ENCODE data around the gene SHISA2.
A peak's percentile ranks its signal among the peaks of the same experiment; 100 is the strongest.

Gene SHISA2

GRCh38 chr13:26021516-26021915, 30.3 kb downstream of the SHISA2 start:
- H3K27ac ChIP-seq (ENCODE audit: insufficient read depth, low read length, poor library complexity, severe bottlenecking) = no peak overlapping the region

GRCh38 chr13:26020891-26021290, 30.9 kb downstream of the SHISA2 start:
- DNase-seq = no peak
- Histone ChIP-seq H3K27ac (ENCODE audit: insufficient read depth, low read length, poor library complexity, severe bottlenecking) (no peak overlapping the region), H3K4me1 (ENCODE audit: control insufficient read depth, insufficient read depth, low read length, poor library complexity, severe bottlenecking) (no peaks in the 10 kb centered on the region)

More at GRCh38 chr13:26021516-26021915, 30.3 kb downstream of the SHISA2 start:
- Histone ChIP-seq H3K4me3 (ENCODE audit: insufficient read depth, low read depth, low read length, poor library complexity, severe bottlenecking) (no peak overlapping the region), H3K27me3 (replicated peaks; ENCODE audit: control insufficient read depth, insufficient read depth, low read length, poor library complexity, severe bottlenecking) (no peaks in the 10 kb centered on the region), H3K9me3 (ENCODE audit: control insufficient read depth, low read length) (no peaks in the 10 kb centered on the region), H3K4me1 (ENCODE audit: control insufficient read depth, insufficient read depth, low read length, poor library complexity, severe bottlenecking) (no peaks in the 10 kb centered on the region), H3K36me3 (ENCODE audit: control insufficient read depth, insufficient read depth, low read length) (no peaks in the 10 kb centered on the region)
- no peak for DNase-seq

GRCh38 chr13:26019881-26020870, 31.6 kb downstream of the SHISA2 start:
- DNase-seq = no peak
- Histone ChIP-seq H3K27ac (ENCODE audit: insufficient read depth, low read length, poor library complexity, severe bottlenecking) (no peak overlapping the region), H3K4me3 (ENCODE audit: insufficient read depth, low read depth, low read length, poor library complexity, severe bottlenecking) (no peak overlapping the region), H3K4me1 (ENCODE audit: control insufficient read depth, insufficient read depth, low read length, poor library complexity, severe bottlenecking) (no peaks in the 10 kb centered on the region), H3K9me3 (ENCODE audit: control insufficient read depth, low read length) (no peaks in the 10 kb centered on the region), H3K27me3 (replicated peaks; ENCODE audit: control insufficient read depth, insufficient read depth, low read length, poor library complexity, severe bottlenecking) (no peaks in the 10 kb centered on the region), H3K36me3 (ENCODE audit: control insufficient read depth, insufficient read depth, low read length) (no peaks in the 10 kb centered on the region)

More at GRCh38 chr13:26020891-26021290, 30.9 kb downstream of the SHISA2 start:
- Histone ChIP-seq H3K27me3 (replicated peaks; ENCODE audit: control insufficient read depth, insufficient read depth, low read length, poor library complexity, severe bottlenecking) (no peaks in the 10 kb centered on the region), H3K4me3 (ENCODE audit: insufficient read depth, low read depth, low read length, poor library complexity, severe bottlenecking) (no peak overlapping the region), H3K9me3 (ENCODE audit: control insufficient read depth, low read length) (no peaks in the 10 kb centered on the region), H3K36me3 (ENCODE audit: control insufficient read depth, insufficient read depth, low read length) (no peaks in the 10 kb centered on the region)

- Histone ChIP-seq H3K4me1 (ENCODE audit: control insufficient read depth, insufficient read depth, low read length, poor library complexity, severe bottlenecking) (no peaks in the 10 kb centered on the region), H3K36me3 (ENCODE audit: control insufficient read depth, insufficient read depth, low read length) (no peaks in the 10 kb centered on the region), H3K27ac (ENCODE audit: insufficient read depth, low read length, poor library complexity, severe bottlenecking) (no peak overlapping the region), H3K4me3 (ENCODE audit: insufficient read depth, low read depth, low read length, poor library complexity, severe bottlenecking) (no peak overlapping the region), H3K27me3 (replicated peaks; ENCODE audit: control insufficient read depth, insufficient read depth, low read length, poor library complexity, severe bottlenecking) (no peaks in the 10 kb centered on the region), H3K9me3 (ENCODE audit: control insufficient read depth, low read length) (no peaks in the 10 kb centered on the region)
- DNase-seq = no peak
Measured at GRCh38 chr13:26019251-26019650, 32.6 kb downstream of the SHISA2 start.

GRCh38 chr13:26017932-26018665, 33.7 kb downstream of the SHISA2 start:
- no peak for DNase-seq
- H3K4me1 ChIP-seq (ENCODE audit: control insufficient read depth, insufficient read depth, low read length, poor library complexity, severe bottlenecking) = no peaks in the 10 kb centered on the region

GRCh38 chr13:26017196-26017921, 34.5 kb downstream of the SHISA2 start:
- no peaks in the 10 kb centered on the region for H3K4me1 ChIP-seq (ENCODE audit: control insufficient read depth, insufficient read depth, low read length, poor library complexity, severe bottlenecking)
- no peak for DNase-seq

More at GRCh38 chr13:26017932-26018665, 33.7 kb downstream of the SHISA2 start:
- Histone ChIP-seq H3K9me3 (ENCODE audit: control insufficient read depth, low read length) (no peaks in the 10 kb centered on the region), H3K36me3 (ENCODE audit: control insufficient read depth, insufficient read depth, low read length) (no peaks in the 10 kb centered on the region), H3K27ac (ENCODE audit: insufficient read depth, low read length, poor library complexity, severe bottlenecking) (no peak overlapping the region), H3K4me3 (ENCODE audit: insufficient read depth, low read depth, low read length, poor library complexity, severe bottlenecking) (no peak overlapping the region), H3K27me3 (replicated peaks; ENCODE audit: control insufficient read depth, insufficient read depth, low read length, poor library complexity, severe bottlenecking) (no peaks in the 10 kb centered on the region)

GRCh38 chr13:26016189-26016588, 35.6 kb downstream of the SHISA2 start:
- DNase-seq = no peak
- no peaks in the 10 kb centered on the region for H3K4me1 ChIP-seq (ENCODE audit: control insufficient read depth, insufficient read depth, low read length, poor library complexity, severe bottlenecking)
- no peaks in the 10 kb centered on the region for H3K36me3 ChIP-seq (ENCODE audit: control insufficient read depth, insufficient read depth, low read length)
- no peak overlapping the region for H3K4me3 ChIP-seq (ENCODE audit: insufficient read depth, low read depth, low read length, poor library complexity, severe bottlenecking)
- no peaks in the 10 kb centered on the region for H3K9me3 ChIP-seq (ENCODE audit: control insufficient read depth, low read length)
- no peaks in the 10 kb centered on the region for H3K27me3 ChIP-seq (replicated peaks; ENCODE audit: control insufficient read depth, insufficient read depth, low read length, poor library complexity, severe bottlenecking)
- H3K27ac ChIP-seq (ENCODE audit: insufficient read depth, low read length, poor library complexity, severe bottlenecking) = no peak overlapping the region

More at GRCh38 chr13:26017196-26017921, 34.5 kb downstream of the SHISA2 start:
- no peaks in the 10 kb centered on the region for H3K36me3 ChIP-seq (ENCODE audit: control insufficient read depth, insufficient read depth, low read length)
- no peaks in the 10 kb centered on the region for H3K27me3 ChIP-seq (replicated peaks; ENCODE audit: control insufficient read depth, insufficient read depth, low read length, poor library complexity, severe bottlenecking)
- H3K27ac ChIP-seq (ENCODE audit: insufficient read depth, low read length, poor library complexity, severe bottlenecking) = no peak overlapping the region
- H3K9me3 ChIP-seq (ENCODE audit: control insufficient read depth, low read length) = no peaks in the 10 kb centered on the region
- no peak overlapping the region for H3K4me3 ChIP-seq (ENCODE audit: insufficient read depth, low read depth, low read length, poor library complexity, severe bottlenecking)

GRCh38 chr13:26015271-26016125, 36.3 kb downstream of the SHISA2 start:
- H3K36me3 ChIP-seq (ENCODE audit: control insufficient read depth, insufficient read depth, low read length) = no peaks in the 10 kb centered on the region
- H3K4me3 ChIP-seq (ENCODE audit: insufficient read depth, low read depth, low read length, poor library complexity, severe bottlenecking) = no peak overlapping the region
- H3K27ac ChIP-seq (ENCODE audit: insufficient read depth, low read length, poor library complexity, severe bottlenecking) = no peak overlapping the region
- H3K27me3 ChIP-seq (replicated peaks; ENCODE audit: control insufficient read depth, insufficient read depth, low read length, poor library complexity, severe bottlenecking) = no peaks in the 10 kb centered on the region
- H3K4me1 ChIP-seq (ENCODE audit: control insufficient read depth, insufficient read depth, low read length, poor library complexity, severe bottlenecking) = no peaks in the 10 kb centered on the region
- DNase-seq = no peak
- no peaks in the 10 kb centered on the region for H3K9me3 ChIP-seq (ENCODE audit: control insufficient read depth, low read length)

- H3K27me3 ChIP-seq (replicated peaks; ENCODE audit: control insufficient read depth, insufficient read depth, low read length, poor library complexity, severe bottlenecking) = no peaks in the 10 kb centered on the region
- no peaks in the 10 kb centered on the region for H3K36me3 ChIP-seq (ENCODE audit: control insufficient read depth, insufficient read depth, low read length)
- peak overlapping the region; percentile 52 for H3K4me3 ChIP-seq (ENCODE audit: insufficient read depth, low read depth, low read length, poor library complexity, severe bottlenecking)
- H3K4me1 ChIP-seq (ENCODE audit: control insufficient read depth, insufficient read depth, low read length, poor library complexity, severe bottlenecking) = no peaks in the 10 kb centered on the region
- H3K9me3 ChIP-seq (ENCODE audit: control insufficient read depth, low read length) = no peaks in the 10 kb centered on the region
- no peak for DNase-seq
- H3K27ac ChIP-seq (ENCODE audit: insufficient read depth, low read length, poor library complexity, severe bottlenecking) = peak overlapping the region; percentile 37
Measured at GRCh38 chr13:26012995-26013394, 38.8 kb downstream of the SHISA2 start.
